Prostate gland (tissue), 2 donors: ENCODE results near the gene SCG2. TPM values are rescaled to one million over a fixed set of nuclear protein-coding genes. Genes with fewer than 3 reads are reported as not detected.

Experiments used
- DNase-seq: peaks from one replicate; pipeline ENCODE4 v3.0.0-alpha.2; 2019; ENCODE audit warnings: low spot score
- H3K27ac ChIP-seq, 2 donors: fragments of 200-600 bp; sonication (generic); 2 replicates each; pipeline ENCODE4 v1.5.1; 2017 to 2019
- H3K27me3 ChIP-seq: fragments of 200-600 bp; sonication (generic); replicated peaks from 2 replicates; pipeline ENCODE4 v1.5.1; 2019; ENCODE audit not compliant: insufficient read depth
- H3K36me3 ChIP-seq, 2 donors: fragments of 200-600 bp; sonication (generic); 1 replicate in 1 of 2; 2 replicates in 1 of 2; pipeline versions ENCODE4 v1.5.1 to v1.8.1; 2017 to 2019
- H3K4me1 ChIP-seq: fragments of 200-600 bp; sonication (generic); replicated peaks from 2 replicates; pipeline ENCODE4 v1.5.1; 2019
- H3K4me3 ChIP-seq, 2 donors: fragments of 200-600 bp; sonication (generic); 2 replicates each; pipeline ENCODE4 v1.5.1; 2017 to 2019
- H3K9me3 ChIP-seq: fragments of 200-600 bp; sonication (generic); 2 replicates; pipeline ENCODE4 v1.5.1; 2017
- CTCF ChIP-seq, 4 experiments: fragments of 200-600 bp in 2 of 4; fragments of 450-650 bp in 2 of 4; sonication (generic) in 2 of 4; IDR thresholded peaks; 1 replicate in 3 of 4; 2 replicates in 1 of 4; pipeline ENCODE4 v1.5.1; 2016 to 2019; ENCODE audit warnings: antibody characterized with exemption in 4 of 4, mild to moderate bottlenecking in 2 of 4, moderate library complexity in 2 of 4
- POLR2A ChIP-seq: fragments of 450-650 bp; IDR thresholded peaks from one replicate; pipeline ENCODE4 v1.6.1; 2016; ENCODE audit warnings: antibody characterized with exemption, mild to moderate bottlenecking
- POLR2AphosphoS5 ChIP-seq: sonication (generic); formaldehyde crosslinking; IDR thresholded peaks from one replicate; pipeline ENCODE4 v1.6.1; 2017; ENCODE audit warnings: antibody characterized with exemption
- WGBS: methylation state at CpG from one replicate; pipeline ENCODE4 v1.1.5; 2018; 5-methylcytosine and 5-hydroxymethylcytosine counted together
- intact Hi-C: fragments of 100-400 bp; cut with DNase I; formaldehyde crosslinking; loops from one replicate; pipeline ENCODE4 v1.14.2; 2022
- total RNA-seq, 2 donors: library from RNA; depleted of rRNA; stranded (reverse); fragments of >200 nt; gene quantifications; one replicate each; pipeline ENCODE4 v1.1.0, GENCODE V29; 2016

The SCG2 gene
- 1 to 10 TPM; 1.0 to 5.4 TPM for total RNA-seq

- H3K4me1 ChIP-seq = no peaks in the 10 kb centered on the region
- 7% methylated on average over 17 of the region's 17 CpGs for WGBS
- TF ChIP-seq CTCF (IDR thresholded peaks at IDR 0.05) = peak in 2 of 4 experiments; percentile 14 to 24
- no peak for TF ChIP-seq POLR2A
- H3K4me3 ChIP-seq = no peak within 1 kb of the TSS
- no peaks in the 10 kb centered on the region for H3K36me3 ChIP-seq
- no peak within 1 kb of the TSS for H3K27ac ChIP-seq
- peak; percentile 28 for DNase-seq
- H3K27me3 ChIP-seq = no peaks in the 10 kb centered on the region
- H3K9me3 ChIP-seq = no peaks in the 10 kb centered on the region
- intact Hi-C loops = no loop called here
Measured at GRCh38 chr2:223601932-223602666, at the start of gene SCG2. TSS of gene SCG2 (minus strand) at chr2:223602361. CDS start at chr2:223599282, 3,079 bp downstream.

DNA sequence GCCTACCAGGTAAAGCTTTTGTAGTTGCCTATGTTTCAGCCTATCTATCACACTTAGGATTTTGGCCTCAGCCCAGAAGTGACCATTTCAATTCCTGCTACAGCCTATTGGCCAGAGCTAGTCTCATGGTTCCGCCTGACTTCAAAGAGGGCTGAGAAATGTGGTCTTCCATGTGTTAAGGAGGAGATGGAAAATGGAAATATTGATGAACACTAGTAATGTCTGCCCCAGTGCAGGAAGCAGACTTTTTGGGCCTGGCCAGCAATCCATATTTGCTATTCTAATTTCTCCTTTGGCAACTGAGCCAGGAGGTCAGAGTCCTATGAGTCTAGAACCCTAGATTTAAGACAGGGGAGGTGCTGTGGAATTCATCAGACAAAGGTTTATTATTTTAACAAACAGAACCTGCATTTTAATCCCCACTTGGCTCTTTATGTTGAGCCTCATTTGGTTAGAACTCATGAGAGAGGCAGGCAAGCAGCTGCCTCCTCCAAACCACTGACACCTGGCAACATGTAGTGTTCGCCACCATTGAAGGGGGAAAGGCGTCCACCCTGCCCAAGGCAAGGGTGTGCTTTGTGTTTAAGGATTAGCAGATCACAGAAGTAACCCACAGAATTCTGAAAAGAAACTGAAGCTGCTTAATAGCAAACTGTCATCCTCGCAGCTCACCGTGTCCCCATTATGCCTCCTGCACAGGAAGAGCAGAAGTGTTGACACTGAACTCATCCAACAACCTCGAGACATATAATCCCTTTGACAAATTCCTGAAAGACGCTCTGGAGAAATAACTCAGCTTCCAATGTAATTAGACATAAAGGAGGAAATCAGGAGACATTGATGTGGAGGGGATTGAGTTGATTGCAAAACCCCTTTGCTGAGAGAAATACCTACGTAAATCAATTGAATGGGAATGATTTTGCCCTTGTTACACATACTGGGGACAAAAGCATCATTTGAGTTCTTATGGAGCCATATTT, 47.7 kb upstream of the SCG2 start:
- Histone ChIP-seq H3K27me3 (no peaks in the 10 kb centered on the region), H3K4me1 (no peaks in the 10 kb centered on the region), H3K9me3 (no peaks in the 10 kb centered on the region), H3K4me3 (no peak overlapping the region), H3K27ac (no peak overlapping the region), H3K36me3 (no peaks in the 10 kb centered on the region)
- TF ChIP-seq POLR2AphosphoS5 = no peak
- TF ChIP-seq CTCF (IDR thresholded peaks at IDR 0.05) = no peak
- TF ChIP-seq POLR2A = no peak
- WGBS = 71% methylated on average over 8 of the region's 8 CpGs
- DNase-seq = no peak
- intact Hi-C loops = no loop called here

GRCh38 chr2:223648755-223649154, 46.6 kb upstream of the SCG2 start:
- Histone ChIP-seq H3K27ac (no peak overlapping the region), H3K4me3 (no peak overlapping the region), H3K4me1 (no peaks in the 10 kb centered on the region), H3K9me3 (no peaks in the 10 kb centered on the region), H3K27me3 (no peaks in the 10 kb centered on the region), H3K36me3 (no peaks in the 10 kb centered on the region)
- intact Hi-C loops = no loop called here
- TF ChIP-seq POLR2AphosphoS5 (no peak), CTCF (IDR thresholded peaks at IDR 0.05) (no peak)
- no peak for DNase-seq

GRCh38 chr2:223647258-223647952, 45.2 kb upstream of the SCG2 start:
- TF ChIP-seq POLR2AphosphoS5 (no peak), CTCF (IDR thresholded peaks at IDR 0.05) (no peak), POLR2A (no peak)

More at GRCh38 chr2:223647258-223647952, 45.2 kb upstream of the SCG2 start:
- no peaks in the 10 kb centered on the region for H3K4me1 ChIP-seq
- intact Hi-C loops = no loop called here
- no peaks in the 10 kb centered on the region for H3K27me3 ChIP-seq
- no peak for DNase-seq
- H3K36me3 ChIP-seq = no peaks in the 10 kb centered on the region
- no peaks in the 10 kb centered on the region for H3K9me3 ChIP-seq
- 89% methylated on average over 6 of the region's 6 CpGs for WGBS
- no peak overlapping the region for H3K4me3 ChIP-seq
- no peak overlapping the region for H3K27ac ChIP-seq
